Memory B cell (primary cell): ENCODE results near the gene SUMF2.
"Not testable (repeated sequence)": the region's sequence is repeated elsewhere in the genome, so short reads cannot be mapped to it uniquely, and the experiment has no call there.

Experiments used
- ATAC-seq: fragments of 150-1000 bp; cut with Tn5 transposase; 2 replicates; pipeline ENCODE4 v1.10.0; 2021; ENCODE audit warnings: low read depth, mild to moderate bottlenecking, moderate library complexity
- DNase-seq, 2 donors: peaks; one replicate each; pipeline ENCODE4 v3.0.0; 2022; ENCODE audit warnings: low spot score in 2 of 2
- H3K27ac Mint-ChIP-seq: one replicate; pipeline ENCODE4 v1.8.0; 2022; ENCODE audit warnings: mild to moderate bottlenecking, moderate library complexity, mixed read lengths
- H3K27me3 Mint-ChIP-seq: one replicate; pipeline ENCODE4 v1.8.0; 2022; ENCODE audit warnings: mixed read lengths
- H3K36me3 Mint-ChIP-seq: one replicate; pipeline ENCODE4 v1.8.0; 2022; ENCODE audit warnings: mild to moderate bottlenecking, mixed read lengths
- H3K4me1 Mint-ChIP-seq: one replicate; pipeline ENCODE4 v1.8.0; 2022; ENCODE audit warnings: mixed read lengths
- H3K4me3 Mint-ChIP-seq: one replicate; pipeline ENCODE4 v1.8.0; 2022; ENCODE audit warnings: mild to moderate bottlenecking, moderate library complexity, mixed read lengths
- H3K9me3 Mint-ChIP-seq: one replicate; pipeline ENCODE4 v1.8.0; 2022; ENCODE audit warnings: mixed read lengths

The SUMF2 gene

GRCh38 chr7:56106108-56107073 is 42.3 kb downstream of the SUMF2 start, which contains the start of gene CHCHD2:
TSS of gene CHCHD2 (minus strand) at chr7:56106476. CDS start at chr7:56106413, 63 bp downstream.
- peaks cover 2% of the 10 kb centered on the region for H3K27me3 Mint-ChIP-seq
- peaks cover 20% of the 10 kb centered on the region for H3K4me1 Mint-ChIP-seq
- peak within 1 kb of the TSS; percentile 98 for H3K27ac Mint-ChIP-seq
- DNase-seq (peak; percentile 78 to 88), ATAC-seq (peak; percentile 97)
- peak within 1 kb of the TSS; percentile 100 for H3K4me3 Mint-ChIP-seq
- peaks cover 6% of the 10 kb centered on the region for H3K36me3 Mint-ChIP-seq
- H3K9me3 Mint-ChIP-seq = no peaks in the 10 kb centered on the region

- H3K9me3 Mint-ChIP-seq = no peaks in the 10 kb centered on the region
- no peak overlapping the region for H3K27ac Mint-ChIP-seq
- peaks cover 20% of the 10 kb centered on the region for H3K4me1 Mint-ChIP-seq
- no peak overlapping the region for H3K4me3 Mint-ChIP-seq
- peaks cover 2% of the 10 kb centered on the region for H3K27me3 Mint-ChIP-seq
- ATAC-seq (no peak), DNase-seq (no peak)
- H3K36me3 Mint-ChIP-seq = peaks cover 5% of the 10 kb centered on the region
Observed at GRCh38 chr7:56107954-56108258, 43.8 kb downstream of the SUMF2 start.

- no peaks in the 10 kb centered on the region for H3K9me3 Mint-ChIP-seq
- no peak overlapping the region for H3K27ac Mint-ChIP-seq
- no peak overlapping the region for H3K4me3 Mint-ChIP-seq
- peaks cover 2% of the 10 kb centered on the region for H3K27me3 Mint-ChIP-seq
- H3K36me3 Mint-ChIP-seq = peaks cover 2% of the 10 kb centered on the region
- no peak for DNase-seq
- ATAC-seq = no peak
- H3K4me1 Mint-ChIP-seq = peaks cover 17% of the 10 kb centered on the region
Observed at GRCh38 chr7:56110611-56111010, 46.5 kb downstream of the SUMF2 start.

- H3K27ac Mint-ChIP-seq, H3K4me3 Mint-ChIP-seq, H3K4me1 Mint-ChIP-seq, ATAC-seq, DNase-seq, H3K27me3 Mint-ChIP-seq, H3K9me3 Mint-ChIP-seq, H3K36me3 Mint-ChIP-seq: not testable (repeated sequence)
Observed at GRCh38 chr7:56112244-56112643, 48.2 kb downstream of the SUMF2 start.

GRCh38 chr7:56115852-56116538 is 51.9 kb downstream of the SUMF2 start, which contains the start of gene NUPR2:
TSS of gene NUPR2 (minus strand) at chr7:56116417. CDS start at chr7:56116314, 103 bp downstream.
- Mint-ChIP-seq H3K4me3 (no peak within 1 kb of the TSS), H3K4me1 (no peaks in the 10 kb centered on the region), H3K27ac (no peak within 1 kb of the TSS), H3K36me3 (no peaks in the 10 kb centered on the region), H3K27me3 (no peaks in the 10 kb centered on the region), H3K9me3 (no peaks in the 10 kb centered on the region)
- ATAC-seq (no peak), DNase-seq (no peak)

GRCh38 chr7:56121440-56121839 is 57.4 kb downstream of the SUMF2 start:
- no peak overlapping the region for H3K27ac Mint-ChIP-seq

GRCh38 chr7:56124981-56125380 is 60.9 kb downstream of the SUMF2 start:
- Mint-ChIP-seq H3K4me3 (no peak overlapping the region), H3K36me3 (no peaks in the 10 kb centered on the region), H3K27me3 (peaks cover 5% of the 10 kb centered on the region), H3K4me1 (no peaks in the 10 kb centered on the region), H3K27ac (no peak overlapping the region), H3K9me3 (no peaks in the 10 kb centered on the region)
- DNase-seq (no peak), ATAC-seq (no peak)

More at GRCh38 chr7:56121440-56121839, 57.4 kb downstream of the SUMF2 start:
- H3K36me3 Mint-ChIP-seq = no peaks in the 10 kb centered on the region
- no peak overlapping the region for H3K4me3 Mint-ChIP-seq
- DNase-seq (no peak), ATAC-seq (no peak)
- H3K4me1 Mint-ChIP-seq = no peaks in the 10 kb centered on the region
- H3K9me3 Mint-ChIP-seq = no peaks in the 10 kb centered on the region
- peaks cover 3% of the 10 kb centered on the region for H3K27me3 Mint-ChIP-seq

- no peak for DNase-seq
- Mint-ChIP-seq H3K27me3 (peaks cover 5% of the 10 kb centered on the region), H3K4me1 (no peaks in the 10 kb centered on the region), H3K36me3 (no peaks in the 10 kb centered on the region), H3K9me3 (no peaks in the 10 kb centered on the region), H3K4me3 (no peak overlapping the region), H3K27ac (no peak overlapping the region)
- no peak for ATAC-seq
Observed at GRCh38 chr7:56125831-56126230, 61.7 kb downstream of the SUMF2 start.

GRCh38 chr7:56127241-56127975 is 63.3 kb downstream of the SUMF2 start:
- no peaks in the 10 kb centered on the region for H3K36me3 Mint-ChIP-seq

More at GRCh38 chr7:56127241-56127975, 63.3 kb downstream of the SUMF2 start:
- Mint-ChIP-seq H3K9me3 (no peaks in the 10 kb centered on the region), H3K27ac (no peak overlapping the region), H3K4me1 (no peaks in the 10 kb centered on the region), H3K4me3 (no peak overlapping the region), H3K27me3 (peaks cover 5% of the 10 kb centered on the region)
- no peak for ATAC-seq
- DNase-seq = no peak
